ENCODE measurements around the gene ISLR. TPM values are rescaled to one million over a fixed set of nuclear protein-coding genes. Genes with fewer than 3 reads are reported as not detected.

ISLR gene
- total and polyA plus RNA-seq, 2 experiments from 2014 or later: 125 to 127 TPM

DNA sequence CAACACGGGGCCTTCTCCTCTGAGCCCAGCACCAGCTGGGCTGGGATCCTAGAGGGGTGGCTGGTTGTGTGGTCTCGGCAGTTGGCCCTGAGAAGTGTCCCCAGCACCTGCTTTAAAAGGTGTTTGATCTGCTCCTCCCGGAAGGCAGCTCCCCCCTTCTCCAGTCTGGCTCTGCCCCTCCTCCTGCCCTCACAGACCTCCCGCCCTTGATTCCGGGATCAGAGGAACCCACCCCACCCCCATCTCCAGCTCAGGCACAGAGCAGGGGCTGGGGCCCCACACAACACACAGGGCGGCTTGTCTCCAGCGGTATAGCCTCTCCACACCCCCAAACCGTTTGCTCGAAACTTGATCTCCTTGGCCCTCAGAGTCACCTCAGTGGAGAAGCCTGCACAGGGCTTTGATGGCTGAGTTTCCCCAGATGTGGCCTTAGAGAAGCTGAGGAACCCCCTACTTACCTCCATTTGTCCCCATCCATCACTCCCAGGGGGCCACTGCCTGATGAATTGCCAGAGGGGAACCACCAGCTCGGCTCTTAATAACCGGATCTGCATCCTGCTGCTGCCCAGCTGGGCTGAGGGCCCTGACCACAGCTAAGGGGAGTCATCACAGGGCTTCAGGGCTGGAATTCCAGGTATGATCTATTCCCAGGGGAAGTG is 35.5 kb downstream of the ISLR start:
- Histone ChIP-seq H3K4me1 (ENCODE audit: insufficient read depth) (peaks cover 14% of the 10 kb centered on the region), H3K4me2 (ENCODE audit: unreplicated experiment) (no peak overlapping the region)
- WGBS, 2 experiments (ENCODE audit: low coverage in 1 of 2, low lambda C conversion rate in 2 of 2, missing lambda C conversion rate in 2 of 2): 74 to 77% methylated on average over 9 to 11 of the region's 11 CpGs

DNA sequence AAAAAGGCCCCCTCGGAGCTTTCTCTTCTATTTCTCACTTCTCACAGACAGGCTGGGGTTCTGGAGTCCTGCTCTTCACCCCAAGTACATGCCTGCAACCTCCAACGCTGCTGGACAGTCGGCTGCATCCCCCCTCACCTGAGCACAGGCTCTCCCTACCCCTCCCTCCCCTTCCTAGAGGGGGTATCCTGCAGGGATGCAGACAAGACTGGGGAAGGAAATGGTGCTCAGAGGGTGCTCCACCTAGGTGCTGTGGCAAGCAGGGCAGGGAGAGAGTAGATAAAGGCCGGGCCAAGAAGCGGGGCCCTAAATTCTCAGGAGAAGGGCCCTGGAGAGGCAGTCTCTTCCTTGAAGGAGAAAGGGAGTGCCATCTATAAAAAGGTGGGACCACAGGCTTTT is 36.0 kb downstream of the ISLR start:
- H3K9me3 ChIP-seq (ENCODE audit: low read depth): no peaks in the 10 kb centered on the region
- no peak overlapping the region for H2AFZ ChIP-seq
- H3K36me3 ChIP-seq (ENCODE audit: low read depth): no peaks in the 10 kb centered on the region
- no peaks in the 10 kb centered on the region for H4K20me1 ChIP-seq (ENCODE audit: insufficient read depth)
- peaks cover 15% of the 10 kb centered on the region for H3F3A ChIP-seq (ENCODE audit: insufficient read depth)
- H3K27me3 ChIP-seq (replicated peaks; ENCODE audit: insufficient read depth): no peaks in the 10 kb centered on the region
- 0 out of 2 replicates have a peak overlapping the region, but pooled peaks have one; percentile 61 for H3K27ac ChIP-seq
- H3K4me2 ChIP-seq (ENCODE audit: unreplicated experiment): no peak overlapping the region
- no peak overlapping the region for H3K9ac ChIP-seq
- TF ChIP-seq EZH2phosphoT487 (IDR thresholded peaks at IDR 0.05; ENCODE audit: insufficient read depth, low read depth) (no peak), EZH2 (IDR thresholded peaks at IDR 0.05; ENCODE audit: insufficient read depth, poor library complexity, severe bottlenecking) (no peak)
- H3K9me2 ChIP-seq (ENCODE audit: insufficient read depth): no peaks in the 10 kb centered on the region
- H3K79me2 ChIP-seq (ENCODE audit: insufficient read depth): no peaks in the 10 kb centered on the region
- DNase-seq: no peak
- no peak overlapping the region for H3K4me3 ChIP-seq
- in situ Hi-C loops (cut with MboI): no loop called here
- H3K4me1 ChIP-seq (ENCODE audit: insufficient read depth): peaks cover 15% of the 10 kb centered on the region
- WGBS, 2 experiments (ENCODE audit: low coverage in 1 of 2, low lambda C conversion rate in 2 of 2, missing lambda C conversion rate in 2 of 2): 72 to 83% methylated on average over 3 to 5 of the region's 5 CpGs

More for the DNA sequence above, 35.5 kb downstream of the ISLR start:
- no peak overlapping the region for H3K27ac ChIP-seq
- peaks cover 13% of the 10 kb centered on the region for H3F3A ChIP-seq (ENCODE audit: insufficient read depth)
- no peak overlapping the region for H3K4me3 ChIP-seq
- no peak overlapping the region for H3K9ac ChIP-seq
- H3K9me3 ChIP-seq (ENCODE audit: low read depth): no peaks in the 10 kb centered on the region
- no peaks in the 10 kb centered on the region for H3K36me3 ChIP-seq (ENCODE audit: low read depth)
- no peaks in the 10 kb centered on the region for H3K27me3 ChIP-seq (replicated peaks; ENCODE audit: insufficient read depth)
- no peaks in the 10 kb centered on the region for H3K9me2 ChIP-seq (ENCODE audit: insufficient read depth)
- TF ChIP-seq EZH2 (IDR thresholded peaks at IDR 0.05; ENCODE audit: insufficient read depth, poor library complexity, severe bottlenecking) (no peak), EZH2phosphoT487 (IDR thresholded peaks at IDR 0.05; ENCODE audit: insufficient read depth, low read depth) (no peak)
- no peak for DNase-seq
- no peak overlapping the region for H2AFZ ChIP-seq
- H4K20me1 ChIP-seq (ENCODE audit: insufficient read depth): no peaks in the 10 kb centered on the region
- in situ Hi-C loops (cut with MboI): no loop called here
- no peaks in the 10 kb centered on the region for H3K79me2 ChIP-seq (ENCODE audit: insufficient read depth)

DNA sequence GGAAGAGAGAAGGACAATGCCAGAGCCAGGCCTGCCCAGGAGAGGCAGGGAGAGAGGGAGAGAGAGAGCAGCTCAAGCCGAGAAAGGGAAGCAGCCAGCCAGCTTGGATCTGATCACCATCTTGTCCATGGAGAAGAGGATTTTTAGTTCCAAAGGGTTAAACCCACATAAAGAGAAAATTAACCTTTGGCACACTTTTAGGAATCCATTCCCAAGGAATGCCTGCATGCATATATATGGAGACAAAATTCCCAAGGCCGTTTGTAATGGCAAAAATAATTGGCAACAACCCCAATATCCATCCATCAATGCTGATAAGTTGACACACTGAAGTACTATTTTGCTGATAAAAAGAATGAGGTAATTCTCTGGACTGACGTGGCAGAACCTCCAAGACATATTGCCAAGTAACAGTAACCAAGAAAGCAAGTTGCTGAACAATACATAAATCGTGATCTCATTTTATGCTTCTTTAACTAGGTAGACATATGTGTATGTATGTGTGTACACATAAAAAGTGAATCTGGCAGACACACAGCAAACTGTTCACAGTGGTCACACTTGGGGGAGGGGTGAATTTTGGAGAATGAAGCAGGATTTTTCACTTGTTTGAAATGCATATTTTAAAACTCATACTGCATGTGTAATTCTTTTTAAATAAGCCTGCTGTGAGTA is 36.6 kb downstream of the ISLR start:
- peaks cover 21% of the 10 kb centered on the region for H3F3A ChIP-seq (ENCODE audit: insufficient read depth)
- H3K4me2 ChIP-seq (ENCODE audit: unreplicated experiment): no peak overlapping the region
- H3K4me3 ChIP-seq: no peak overlapping the region
- H4K20me1 ChIP-seq (ENCODE audit: insufficient read depth): no peaks in the 10 kb centered on the region
- peaks cover 21% of the 10 kb centered on the region for H3K4me1 ChIP-seq (ENCODE audit: insufficient read depth)
- H3K9ac ChIP-seq: peak overlapping the region; percentile 34; the same call in 1 of the 2 replicates
- DNase-seq: peak; percentile 81
- in situ Hi-C loops (cut with MboI): no loop called here
- no peak for TF ChIP-seq EZH2 (IDR thresholded peaks at IDR 0.05; ENCODE audit: insufficient read depth, poor library complexity, severe bottlenecking)
- TF ChIP-seq EZH2phosphoT487 (IDR thresholded peaks at IDR 0.05; ENCODE audit: insufficient read depth, low read depth): no peak
- H3K9me3 ChIP-seq (ENCODE audit: low read depth): no peaks in the 10 kb centered on the region
- H3K36me3 ChIP-seq (ENCODE audit: low read depth): no peaks in the 10 kb centered on the region
- peak overlapping the region; percentile 61 for H3K27ac ChIP-seq
- 18 to 21% methylated on average over 4 of the region's 4 CpGs for WGBS, 2 experiments (ENCODE audit: low coverage in 1 of 2, low lambda C conversion rate in 2 of 2, missing lambda C conversion rate in 2 of 2)
- H3K79me2 ChIP-seq (ENCODE audit: insufficient read depth): no peaks in the 10 kb centered on the region
- H3K27me3 ChIP-seq (replicated peaks; ENCODE audit: insufficient read depth): no peaks in the 10 kb centered on the region
- no peaks in the 10 kb centered on the region for H3K9me2 ChIP-seq (ENCODE audit: insufficient read depth)
- no peak overlapping the region for H2AFZ ChIP-seq

DNA sequence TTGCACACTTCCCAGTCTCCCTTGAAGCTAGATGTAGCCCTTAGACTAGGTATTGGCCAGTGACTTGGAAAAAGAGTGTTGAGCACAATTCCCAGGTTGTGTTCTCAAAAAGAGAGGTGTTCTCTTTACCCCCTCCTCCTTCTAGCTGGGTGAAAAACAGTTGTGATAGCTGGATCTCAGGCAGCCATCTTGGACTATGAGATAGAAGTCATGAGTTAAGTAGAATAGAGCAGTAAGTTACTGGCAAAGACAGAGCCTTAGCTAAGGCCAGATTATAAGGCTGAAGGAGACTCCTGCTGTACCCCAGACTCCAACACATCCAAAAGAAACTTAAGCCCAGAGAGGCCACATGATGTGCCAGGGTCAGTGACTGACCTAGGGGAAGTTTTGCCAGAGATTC is 37.2 kb downstream of the ISLR start:
- no peak overlapping the region for H3K4me2 ChIP-seq (ENCODE audit: unreplicated experiment)
- no peak overlapping the region for H3K4me3 ChIP-seq
- H3K27me3 ChIP-seq (replicated peaks; ENCODE audit: insufficient read depth): no peaks in the 10 kb centered on the region
- no peaks in the 10 kb centered on the region for H3K9me2 ChIP-seq (ENCODE audit: insufficient read depth)
- no peak overlapping the region for H2AFZ ChIP-seq
- TF ChIP-seq EZH2 (IDR thresholded peaks at IDR 0.05; ENCODE audit: insufficient read depth, poor library complexity, severe bottlenecking): no peak
- in situ Hi-C loops (cut with MboI): no loop called here
- no peak for DNase-seq
- no peaks in the 10 kb centered on the region for H3K36me3 ChIP-seq (ENCODE audit: low read depth)
- H3K79me2 ChIP-seq (ENCODE audit: insufficient read depth): no peaks in the 10 kb centered on the region
- peak overlapping the region; percentile 34; the same call in 1 of the 2 replicates for H3K9ac ChIP-seq
- H3K4me1 ChIP-seq (ENCODE audit: insufficient read depth): peaks cover 27% of the 10 kb centered on the region
- H3K9me3 ChIP-seq (ENCODE audit: low read depth): no peaks in the 10 kb centered on the region
- H3F3A ChIP-seq (ENCODE audit: insufficient read depth): peaks cover 25% of the 10 kb centered on the region
- peak overlapping the region; percentile 61 for H3K27ac ChIP-seq
- no peaks in the 10 kb centered on the region for H4K20me1 ChIP-seq (ENCODE audit: insufficient read depth)
